Loucy (cell line): Measurements from ENCODE around the gene ZNF358.

Experiments
- H2AFZ ChIP-seq: fragments of 200-600 bp; sonication (generic); 2 replicates; pipeline ENCODE4 v1.6.0; 2016; ENCODE audit warnings: antibody characterized with exemption, mild to moderate bottlenecking, low read length, moderate library complexity
- H3F3A ChIP-seq: fragments of 200-600 bp; 2 replicates; pipeline ENCODE4 v1.6.0; 2016; ENCODE audit warnings: antibody characterized with exemption, low read depth, mild to moderate bottlenecking
- H3K27me3 ChIP-seq: fragments of 200-600 bp; sonication (generic); 2 replicates; pipeline ENCODE4 v1.6.1; 2014; ENCODE audit warnings: low read length, mild to moderate bottlenecking; ENCODE audit not compliant: insufficient read depth, poor library complexity, severe bottlenecking
- H3K36me3 ChIP-seq: fragments of 200-600 bp; sonication (generic); 2 replicates; pipeline ENCODE4 v1.6.1; 2016; ENCODE audit warnings: low read length; ENCODE audit not compliant: insufficient read depth
- H3K4me1 ChIP-seq: fragments of 200-600 bp; sonication (generic); 2 replicates; pipeline ENCODE4 v1.5.1; 2014; ENCODE audit warnings: low read length, mild to moderate bottlenecking; ENCODE audit not compliant: insufficient read depth, poor library complexity, severe bottlenecking
- H3K4me2 ChIP-seq: fragments of 200-600 bp; sonication (generic); 2 replicates; pipeline ENCODE4 v1.6.0; 2014; ENCODE audit warnings: antibody characterized with exemption, low read length, low read depth, mild to moderate bottlenecking; ENCODE audit not compliant: poor library complexity, severe bottlenecking
- H3K4me3 ChIP-seq: fragments of 200-600 bp; sonication (generic); 2 replicates; pipeline ENCODE4 v1.5.1; 2014; ENCODE audit warnings: low read length, mild to moderate bottlenecking, mixed read lengths; ENCODE audit not compliant: poor library complexity, severe bottlenecking
- H3K79me2 ChIP-seq: fragments of 200-600 bp; sonication (generic); 2 replicates; pipeline ENCODE4 v1.6.1; 2014; ENCODE audit warnings: low read length; ENCODE audit not compliant: insufficient read depth
- H3K9ac ChIP-seq: fragments of 200-600 bp; sonication (generic); 2 replicates; pipeline ENCODE4 v1.6.0; 2014; ENCODE audit warnings: mild to moderate bottlenecking, low read depth, low read length, moderate library complexity; ENCODE audit not compliant: poor library complexity, severe bottlenecking
- H3K9me2 ChIP-seq: fragments of 200-600 bp; sonication (generic); replicated peaks from 2 replicates; pipeline ENCODE4 v1.6.1; 2016; ENCODE audit warnings: low read depth, low read length, mixed read lengths
- H3K9me3 ChIP-seq: fragments of 200-600 bp; sonication (generic); 2 replicates; pipeline ENCODE4 v1.6.1; 2014; ENCODE audit warnings: mild to moderate bottlenecking, antibody characterized with exemption, low read length, low read depth; ENCODE audit not compliant: insufficient read depth
- H4K20me1 ChIP-seq: fragments of 200-600 bp; sonication (generic); 2 replicates; pipeline ENCODE4 v1.6.0; 2014; ENCODE audit warnings: antibody characterized with exemption, low read length, mild to moderate bottlenecking; ENCODE audit not compliant: insufficient read depth, poor library complexity, severe bottlenecking
- EZH2phosphoT487 ChIP-seq: fragments of 200-600 bp; IDR thresholded peaks from 2 replicates; pipeline ENCODE4 v1.6.1; 2018; ENCODE audit warnings: antibody characterized with exemption, mild to moderate bottlenecking, moderate library complexity, borderline replicate concordance
- TF ChIP-seq, protein P1 (sequence below): fragments of 200-600 bp; sonication (generic); conservative IDR thresholded peaks from 2 replicates; pipeline ENCODE4 v1.5.1; 2014; ENCODE audit warnings: mild to moderate bottlenecking, antibody characterized with exemption, low read length

Gene ZNF358

DNA sequence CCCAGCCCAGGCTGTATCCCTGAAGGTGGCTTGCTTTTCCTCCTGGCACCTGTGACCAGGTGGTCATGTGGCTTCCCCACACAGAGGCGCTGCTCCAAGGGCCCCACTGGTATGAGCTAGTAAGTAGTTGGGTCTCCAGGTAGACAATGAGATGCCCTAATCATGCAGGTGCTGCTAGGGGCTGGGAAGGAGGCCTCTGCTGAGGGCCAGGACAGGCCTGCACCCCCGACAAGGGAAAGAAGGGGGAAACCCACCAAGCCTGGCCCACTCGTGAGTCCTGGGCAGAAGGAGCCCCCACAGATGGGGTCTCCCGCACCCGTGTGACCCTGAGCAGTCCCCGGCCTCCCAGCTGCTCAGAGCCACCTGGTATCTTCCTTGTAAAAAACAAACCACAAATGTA, 40.2 kb upstream of the ZNF358 start:
- TF ChIP-seq, protein P1, sequence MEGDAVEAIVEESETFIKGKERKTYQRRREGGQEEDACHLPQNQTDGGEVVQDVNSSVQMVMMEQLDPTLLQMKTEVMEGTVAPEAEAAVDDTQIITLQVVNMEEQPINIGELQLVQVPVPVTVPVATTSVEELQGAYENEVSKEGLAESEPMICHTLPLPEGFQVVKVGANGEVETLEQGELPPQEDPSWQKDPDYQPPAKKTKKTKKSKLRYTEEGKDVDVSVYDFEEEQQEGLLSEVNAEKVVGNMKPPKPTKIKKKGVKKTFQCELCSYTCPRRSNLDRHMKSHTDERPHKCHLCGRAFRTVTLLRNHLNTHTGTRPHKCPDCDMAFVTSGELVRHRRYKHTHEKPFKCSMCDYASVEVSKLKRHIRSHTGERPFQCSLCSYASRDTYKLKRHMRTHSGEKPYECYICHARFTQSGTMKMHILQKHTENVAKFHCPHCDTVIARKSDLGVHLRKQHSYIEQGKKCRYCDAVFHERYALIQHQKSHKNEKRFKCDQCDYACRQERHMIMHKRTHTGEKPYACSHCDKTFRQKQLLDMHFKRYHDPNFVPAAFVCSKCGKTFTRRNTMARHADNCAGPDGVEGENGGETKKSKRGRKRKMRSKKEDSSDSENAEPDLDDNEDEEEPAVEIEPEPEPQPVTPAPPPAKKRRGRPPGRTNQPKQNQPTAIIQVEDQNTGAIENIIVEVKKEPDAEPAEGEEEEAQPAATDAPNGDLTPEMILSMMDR = no peak
- no peak for TF ChIP-seq EZH2phosphoT487
- Histone ChIP-seq H3K36me3 (peaks cover 22% of the 10 kb centered on the region; the same call in 1 of the 2 replicates), H3K9me2 (no peaks in the 10 kb centered on the region), H3K9me3 (no peaks in the 10 kb centered on the region), H3K9ac (no peak overlapping the region), H4K20me1 (no peaks in the 10 kb centered on the region), H3K4me3 (no peak overlapping the region), H3K4me2 (no peak overlapping the region), H2AFZ (no peak overlapping the region), H3K27me3 (no peaks in the 10 kb centered on the region), H3F3A (no peaks in the 10 kb centered on the region), H3K4me1 (no peaks in the 10 kb centered on the region), H3K79me2 (no peaks in the 10 kb centered on the region)

- no peaks in the 10 kb centered on the region for H3K9me2 ChIP-seq
- H3K9me3 ChIP-seq = no peaks in the 10 kb centered on the region
- no peak overlapping the region for H3K4me2 ChIP-seq
- H2AFZ ChIP-seq = no peak overlapping the region
- peaks cover 17% of the 10 kb centered on the region; the same call in 1 of the 2 replicates for H3K36me3 ChIP-seq
- H3F3A ChIP-seq = no peaks in the 10 kb centered on the region
- no peak overlapping the region for H3K9ac ChIP-seq
- H4K20me1 ChIP-seq = no peaks in the 10 kb centered on the region
- H3K4me1 ChIP-seq = no peaks in the 10 kb centered on the region
- no peaks in the 10 kb centered on the region for H3K79me2 ChIP-seq
- H3K27me3 ChIP-seq = no peaks in the 10 kb centered on the region
- TF ChIP-seq EZH2phosphoT487 = no peak
- TF ChIP-seq, protein P1 = no peak
- no peak overlapping the region for H3K4me3 ChIP-seq
Observed at GRCh38 chr19:7476241-7476640, 39.7 kb upstream of the ZNF358 start.

GRCh38 chr19:7476777-7477494, 39.0 kb upstream of the ZNF358 start:
- no peaks in the 10 kb centered on the region for H3K4me1 ChIP-seq

More at GRCh38 chr19:7476777-7477494, 39.0 kb upstream of the ZNF358 start:
- H3K27me3 ChIP-seq = no peaks in the 10 kb centered on the region
- no peaks in the 10 kb centered on the region for H3K9me2 ChIP-seq
- H3K9me3 ChIP-seq = no peaks in the 10 kb centered on the region
- H3K9ac ChIP-seq = no peak overlapping the region
- TF ChIP-seq, protein P1 = no peak
- no peak for TF ChIP-seq EZH2phosphoT487
- no peak overlapping the region for H3K4me3 ChIP-seq
- peaks cover 10% of the 10 kb centered on the region; the same call in 1 of the 2 replicates for H3K36me3 ChIP-seq
- H3K4me2 ChIP-seq = no peak overlapping the region
- no peaks in the 10 kb centered on the region for H4K20me1 ChIP-seq
- H2AFZ ChIP-seq = no peak overlapping the region
- H3F3A ChIP-seq = no peaks in the 10 kb centered on the region
- H3K79me2 ChIP-seq = no peaks in the 10 kb centered on the region
